Natural killer cell (primary cell): ENCODE data around the gene BTBD2. TPM values are rescaled to one million over a fixed set of nuclear protein-coding genes. Genes with fewer than 3 reads are reported as not detected.

Experiments
- ATAC-seq, 3 donors: fragments of 150-1000 bp in 2 of 3; fragments of 200-7000 bp in 1 of 3; cut with Tn5 transposase; 1 replicate in 1 of 3; 2 replicates in 2 of 3; pipeline ENCODE4 v1.10.0; 2021; ENCODE audit warnings: mild to moderate bottlenecking in 2 of 3, moderate library complexity in 2 of 3
- DNase-seq, 2 donors: peaks; one replicate each; pipeline versions ENCODE4 v3.0.0 to v3.0.0-alpha.2; 2013 to 2021; ENCODE audit warnings: mixed read lengths in 1 of 2
- H3K27ac ChIP-seq: one replicate; pipeline ENCODE4 v1.5.1; 2013; ENCODE audit warnings: mild to moderate bottlenecking, low read length
- H3K27me3 ChIP-seq: one replicate; pipeline ENCODE4 v1.6.1; 2013; ENCODE audit warnings: low read length; ENCODE audit not compliant: control insufficient read depth, insufficient read depth
- H3K36me3 ChIP-seq: one replicate; pipeline ENCODE4 v1.6.1; 2013; ENCODE audit warnings: low read length; ENCODE audit not compliant: control insufficient read depth, insufficient read depth
- H3K4me1 ChIP-seq: one replicate; pipeline ENCODE4 v1.6.1; 2013; ENCODE audit warnings: low read length; ENCODE audit not compliant: control insufficient read depth, insufficient read depth
- H3K4me3 ChIP-seq: one replicate; pipeline ENCODE4 v1.5.1; 2013; ENCODE audit warnings: low read length
- H3K9me3 ChIP-seq: one replicate; pipeline ENCODE4 v1.6.1; 2013; ENCODE audit warnings: low read length; ENCODE audit not compliant: control insufficient read depth, insufficient read depth
- H3K27ac Mint-ChIP-seq, 2 donors: one replicate each; pipeline ENCODE4 v1.8.0; 2022; ENCODE audit warnings: mild to moderate bottlenecking in 2 of 2, mixed read lengths in 2 of 2, moderate library complexity in 1 of 2
- H3K27me3 Mint-ChIP-seq, 2 donors: one replicate each; pipeline ENCODE4 v1.8.0; 2022; ENCODE audit warnings: low read depth in 2 of 2, mixed read lengths in 2 of 2
- H3K36me3 Mint-ChIP-seq: one replicate; pipeline ENCODE4 v1.8.0; 2022; ENCODE audit warnings: mixed read lengths
- H3K4me1 Mint-ChIP-seq, 2 donors: one replicate each; pipeline ENCODE4 v1.8.0; 2022; ENCODE audit warnings: mixed read lengths in 2 of 2
- H3K4me3 Mint-ChIP-seq: one replicate; pipeline ENCODE4 v1.8.0; 2022; ENCODE audit warnings: mild to moderate bottlenecking, moderate library complexity, mixed read lengths
- H3K9me3 Mint-ChIP-seq, 2 donors: one replicate each; pipeline ENCODE4 v1.8.0; 2022; ENCODE audit warnings: mixed read lengths in 2 of 2
- CTCF ChIP-seq: fragments of 200-600 bp; IDR thresholded peaks from one replicate; pipeline ENCODE4 v1.8.0; 2022; ENCODE audit warnings: antibody characterized with exemption
- WGBS: methylation state at CpG from one replicate; pipeline ENCODE4 v1.1.7; 2013; ENCODE audit warnings: missing lambda C conversion rate; ENCODE audit not compliant: insufficient coverage; 5-methylcytosine and 5-hydroxymethylcytosine counted together
- intact Hi-C: fragments of 100-400 bp; cut with micrococcal nuclease; formaldehyde crosslinking; loops from one replicate; pipeline ENCODE4 v1.14.2; 2022
- total RNA-seq, 4 donors: library from RNA; stranded (reverse); fragments of 120-200 nt in 1 of 4; gene quantifications; one replicate each; pipeline versions ENCODE4 v1.2.3 to v1.2.4, GENCODE V29; 2013 to 2022

The BTBD2 gene
- total RNA-seq, 3 donors from 2014 or later (not counting 1 experiment from before 2014, with no cell fraction given) = 47.6 to 57.0 (median 53.4) TPM

GRCh38 chr19:2058570-2059421 lies 43.3 kb upstream of the BTBD2 start:
- DNase-seq (no peak), ATAC-seq (no peak)
- no peaks in the 10 kb centered on the region for H3K36me3 Mint-ChIP-seq
- no peaks in the 10 kb centered on the region for H3K36me3 ChIP-seq
- intact Hi-C loops = no loop called here
- no peaks in the 10 kb centered on the region for H3K9me3 Mint-ChIP-seq
- peaks cover 8 to 38% of the 10 kb centered on the region in 2 donors for H3K4me1 Mint-ChIP-seq
- 91% methylated on average over 24 of the region's 27 CpGs for WGBS
- no peak overlapping the region for H3K4me3 ChIP-seq
- H3K9me3 ChIP-seq = no peaks in the 10 kb centered on the region
- peak overlapping the region; percentile 51 to 63 for H3K27ac Mint-ChIP-seq
- no peaks in the 10 kb centered on the region for H3K27me3 Mint-ChIP-seq
- peaks cover 65% of the 10 kb centered on the region for H3K4me1 ChIP-seq
- H3K27me3 ChIP-seq = no peaks in the 10 kb centered on the region
- H3K4me3 Mint-ChIP-seq = peak overlapping the region; percentile 66
- H3K27ac ChIP-seq = no peak overlapping the region
- no peak for TF ChIP-seq CTCF

- H3K27me3 ChIP-seq = no peaks in the 10 kb centered on the region
- Mint-ChIP-seq H3K27ac (peak overlapping the region; percentile 58 to 86), H3K4me3 (peak overlapping the region; percentile 64), H3K9me3 (no peaks in the 10 kb centered on the region), H3K4me1 (peaks cover 8 to 37% of the 10 kb centered on the region in 2 donors), H3K27me3 (no peaks in the 10 kb centered on the region), H3K36me3 (no peaks in the 10 kb centered on the region)
- no peak overlapping the region for H3K4me3 ChIP-seq
- ATAC-seq (no peak), DNase-seq (no peak)
- H3K4me1 ChIP-seq = peaks cover 70% of the 10 kb centered on the region
- H3K36me3 ChIP-seq = no peaks in the 10 kb centered on the region
- intact Hi-C loops = no loop called here
- whole genome bisulfite sequencing = 76% methylated on average over 23 of the region's 23 CpGs
- no peak for TF ChIP-seq CTCF
- no peaks in the 10 kb centered on the region for H3K9me3 ChIP-seq
- peak overlapping the region; percentile 31 for H3K27ac ChIP-seq
Observed at GRCh38 chr19:2057484-2058469, 42.3 kb upstream of the BTBD2 start.

GRCh38 chr19:2056837-2057192 lies 41.3 kb upstream of the BTBD2 start:
- no peak for ATAC-seq
- Histone ChIP-seq H3K36me3 (no peaks in the 10 kb centered on the region), H3K27ac (peak overlapping the region; percentile 63), H3K27me3 (no peaks in the 10 kb centered on the region), H3K4me3 (no peak overlapping the region), H3K4me1 (peaks cover 71% of the 10 kb centered on the region), H3K9me3 (no peaks in the 10 kb centered on the region)
- no peak for DNase-seq
- H3K4me3 Mint-ChIP-seq = peak overlapping the region; percentile 56
- peaks cover 8 to 34% of the 10 kb centered on the region in 2 donors for H3K4me1 Mint-ChIP-seq
- H3K36me3 Mint-ChIP-seq = no peaks in the 10 kb centered on the region
- 51% methylated on average over 5 of the region's 5 CpGs for WGBS
- intact Hi-C loops = no loop called here
- no peaks in the 10 kb centered on the region for H3K9me3 Mint-ChIP-seq
- no peaks in the 10 kb centered on the region for H3K27me3 Mint-ChIP-seq
- H3K27ac Mint-ChIP-seq = peak overlapping the region; percentile 58 to 86
- TF ChIP-seq CTCF = no peak
